Large intestine (tissue), 3 donors: ENCODE data around the gene TSACC. TPM values are rescaled to one million over a fixed set of nuclear protein-coding genes. Genes with fewer than 3 reads are reported as not detected.

ENCODE experiments used
- DNase-seq, 2 donors: peaks; one replicate each; pipeline versions ENCODE4 v3.0.0 to v3.0.0-alpha.2; 2013
- H3K27ac ChIP-seq: one replicate; pipeline ENCODE4 v1.5.1; 2013; ENCODE audit warnings: low read length
- H3K27me3 ChIP-seq: 2 replicates; pipeline ENCODE4 v1.6.1; 2013; ENCODE audit warnings: low read length; ENCODE audit not compliant: control insufficient read depth, insufficient read depth
- H3K36me3 ChIP-seq: 2 replicates; pipeline ENCODE4 v1.6.1; 2013; ENCODE audit warnings: low read length; ENCODE audit not compliant: control insufficient read depth, insufficient read depth
- H3K4me1 ChIP-seq: one replicate; pipeline ENCODE4 v1.6.1; 2013; ENCODE audit warnings: low read length; ENCODE audit not compliant: control insufficient read depth, insufficient read depth
- H3K4me3 ChIP-seq: one replicate; pipeline ENCODE4 v1.5.1; 2013; ENCODE audit warnings: low read length
- H3K9me3 ChIP-seq: one replicate; pipeline ENCODE4 v1.6.1; 2013; ENCODE audit warnings: mild to moderate bottlenecking, low read depth, low read length, moderate library complexity; ENCODE audit not compliant: control insufficient read depth
- WGBS: methylation state at CpG from one replicate; pipeline ENCODE4 v1.1.5; 2013; ENCODE audit warnings: low lambda C conversion rate; ENCODE audit not compliant: insufficient coverage; 5-methylcytosine and 5-hydroxymethylcytosine counted together
- polyA plus RNA-seq: library from polyadenylated mRNA; unstranded; fragments of 120-200 nt; gene quantifications from one replicate; pipeline ENCODE4 v1.2.1, GENCODE V29; 2013

Gene TSACC
- polyA plus RNA-seq, 1 donor = 0.81 TPM

DNA sequence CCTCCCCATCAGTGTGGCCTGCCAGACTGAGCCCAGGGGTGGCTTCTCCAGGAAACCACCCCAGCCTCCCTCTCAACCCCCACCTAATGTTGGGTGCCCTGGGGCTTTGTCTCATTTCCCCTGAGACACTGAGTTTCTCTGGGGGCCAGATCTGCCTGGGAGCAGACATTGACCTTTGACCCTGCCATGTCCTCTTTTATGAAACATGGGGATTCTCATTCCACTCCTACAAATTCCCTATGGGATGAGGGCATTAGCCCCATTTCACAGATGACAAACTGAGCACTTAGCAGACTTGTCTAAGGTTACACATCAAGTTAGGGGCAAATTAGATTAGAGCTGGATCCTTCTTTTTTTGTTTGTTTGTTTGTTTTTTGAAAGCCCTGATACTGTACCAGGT is 54.8 kb downstream of the TSACC start:
- H3K4me3 ChIP-seq = no peak overlapping the region
- peaks cover 5% of the 10 kb centered on the region for H3K4me1 ChIP-seq
- no peak for DNase-seq
- H3K36me3 ChIP-seq = no peaks in the 10 kb centered on the region
- peaks cover 56% of the 10 kb centered on the region for H3K27me3 ChIP-seq
- H3K9me3 ChIP-seq = peaks cover 7% of the 10 kb centered on the region
- H3K27ac ChIP-seq = no peak overlapping the region

- Histone ChIP-seq H3K36me3 (no peaks in the 10 kb centered on the region), H3K9me3 (peaks cover 4% of the 10 kb centered on the region), H3K4me1 (no peaks in the 10 kb centered on the region), H3K4me3 (no peak overlapping the region), H3K27me3 (peaks cover 46% of the 10 kb centered on the region), H3K27ac (no peak overlapping the region)
- no peak for DNase-seq
- no CpG with 5 or more reads among the region's 9 CpGs for WGBS
These were observed 55.8 kb downstream of the TSACC start for GRCh38 chr1:156394082-156394481.

DNA sequence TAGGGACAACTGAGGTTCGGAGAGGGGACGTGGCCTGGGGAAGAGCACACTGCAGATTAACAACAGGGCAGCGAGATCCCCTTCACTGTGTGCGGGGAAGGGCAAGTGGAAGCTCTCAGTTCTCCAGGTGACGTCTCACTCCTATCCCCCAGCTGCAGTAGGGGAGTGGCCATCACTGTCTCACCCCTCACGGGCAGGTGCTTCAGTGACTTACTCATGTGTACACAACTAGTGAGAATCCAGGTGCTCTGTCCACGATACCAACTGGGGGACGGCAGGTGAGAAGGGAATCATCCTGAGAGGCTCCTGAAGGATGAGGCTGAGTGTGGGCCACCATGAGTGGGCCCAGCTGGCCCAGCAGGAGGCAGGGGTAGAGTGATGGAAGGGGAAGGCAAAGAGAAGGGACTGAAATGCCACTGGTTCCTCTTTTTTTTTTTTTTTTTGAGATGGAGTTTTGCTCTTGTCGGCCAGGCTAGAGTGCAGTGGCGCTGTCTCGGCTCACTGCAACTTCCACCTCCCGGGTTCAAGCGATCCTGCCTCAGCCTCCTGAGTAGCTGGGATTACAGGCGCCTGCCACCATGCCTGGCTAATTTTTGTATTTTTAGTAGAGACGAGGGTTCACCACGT is 56.6 kb downstream of the TSACC start:
- no peak for DNase-seq
- WGBS = no CpG with 5 or more reads among the region's 16 CpGs
- no peaks in the 10 kb centered on the region for H3K36me3 ChIP-seq

More for the DNA sequence above, 56.6 kb downstream of the TSACC start:
- no peak overlapping the region for H3K27ac ChIP-seq
- H3K27me3 ChIP-seq = peaks cover 46% of the 10 kb centered on the region
- no peak overlapping the region for H3K4me3 ChIP-seq
- H3K4me1 ChIP-seq = no peaks in the 10 kb centered on the region
- H3K9me3 ChIP-seq = peaks cover 4% of the 10 kb centered on the region

Other genes starting within 250 kb of the TSACC start
- 138 TPM for gene LMNA, start 223.8 kb upstream of the TSACC start, polyA plus RNA-seq
- 6.4 TPM for gene SEMA4A, start 184.9 kb upstream of the TSACC start, polyA plus RNA-seq
- gene SLC25A44, start 144.4 kb upstream of the TSACC start, polyA plus RNA-seq = 35.4 TPM
- 63.4 TPM for gene PMF1, start 125.5 kb upstream of the TSACC start, polyA plus RNA-seq
- 5.8 TPM for gene BGLAP, start 96.3 kb upstream of the TSACC start, polyA plus RNA-seq
- 12.9 TPM for gene PAQR6, start 90.5 kb upstream of the TSACC start, polyA plus RNA-seq
- gene SMG5, start 55.7 kb upstream of the TSACC start, polyA plus RNA-seq = 57.3 TPM
- gene TMEM79, start 54.2 kb upstream of the TSACC start, polyA plus RNA-seq = 7.3 TPM
- 170 TPM for gene GLMP, start 42.8 kb upstream of the TSACC start, polyA plus RNA-seq
- not detected for gene VHLL, start 39.2 kb upstream of the TSACC start, polyA plus RNA-seq
- gene CCT3, start 234 bp upstream of the TSACC start, polyA plus RNA-seq = 215 TPM
- 35.4 TPM for gene RHBG, start 30.7 kb downstream of the TSACC start, polyA plus RNA-seq
- gene MEF2D, start 162.2 kb downstream of the TSACC start, polyA plus RNA-seq = 25.0 TPM
- 13.9 TPM for gene IQGAP3, start 234.0 kb downstream of the TSACC start, polyA plus RNA-seq
- 0.15 TPM for gene TTC24, start 241.2 kb downstream of the TSACC start, polyA plus RNA-seq